Muscle of leg (tissue), 11 donors: ENCODE data around the gene RPS6KB2. TPM values are rescaled to one million over a fixed set of nuclear protein-coding genes. Genes with fewer than 3 reads are reported as not detected.

ENCODE experiments used
- DNase-seq: peaks from one replicate; pipeline ENCODE4 v3.0.0; 2013
- H3K27ac ChIP-seq: one replicate; pipeline ENCODE4 v1.5.1; 2013; ENCODE audit warnings: mild to moderate bottlenecking, low read length, control low read depth
- H3K27me3 ChIP-seq: one replicate; pipeline ENCODE4 v1.6.1; 2013; ENCODE audit warnings: low read length; ENCODE audit not compliant: control insufficient read depth, insufficient read depth
- H3K36me3 ChIP-seq: one replicate; pipeline ENCODE4 v1.6.1; 2013; ENCODE audit warnings: low read length; ENCODE audit not compliant: control insufficient read depth, insufficient read depth
- H3K4me1 ChIP-seq: one replicate; pipeline ENCODE4 v1.6.1; 2013; ENCODE audit warnings: low read length; ENCODE audit not compliant: control insufficient read depth, insufficient read depth
- H3K4me3 ChIP-seq: one replicate; pipeline ENCODE4 v1.5.1; 2013; ENCODE audit warnings: low read length, control low read depth
- H3K9me3 ChIP-seq: replicated peaks from 2 replicates; pipeline ENCODE4 v1.6.1; 2013; ENCODE audit warnings: low read depth, low read length; ENCODE audit not compliant: control insufficient read depth
- WGBS: methylation state at CpG from one replicate; pipeline ENCODE4 v1.1.5; 2013; ENCODE audit warnings: missing lambda C conversion rate; ENCODE audit not compliant: insufficient coverage; 5-methylcytosine and 5-hydroxymethylcytosine counted together
- polyA plus RNA-seq, 8 donors: library from polyadenylated mRNA; unstranded; fragments of 120-200 nt; gene quantifications; one replicate each; pipeline versions ENCODE4 v1.2.1 to v1.2.3, GENCODE V29; 2013; ENCODE audit warnings: inconsistent platforms in 1 of 8, low replicate concordance in 1 of 8; ENCODE audit not compliant: insufficient read length in 8 of 8, insufficient read depth in 1 of 8
- total RNA-seq: library from RNA; stranded (reverse); fragments of 120-200 nt; gene quantifications from one replicate; pipeline ENCODE4 v1.2.4, GENCODE V29; 2013

The RPS6KB2 gene
- total and polyA plus RNA-seq, 9 donors: 27.9 to 45.5 (median 37.7) TPM

DNA sequence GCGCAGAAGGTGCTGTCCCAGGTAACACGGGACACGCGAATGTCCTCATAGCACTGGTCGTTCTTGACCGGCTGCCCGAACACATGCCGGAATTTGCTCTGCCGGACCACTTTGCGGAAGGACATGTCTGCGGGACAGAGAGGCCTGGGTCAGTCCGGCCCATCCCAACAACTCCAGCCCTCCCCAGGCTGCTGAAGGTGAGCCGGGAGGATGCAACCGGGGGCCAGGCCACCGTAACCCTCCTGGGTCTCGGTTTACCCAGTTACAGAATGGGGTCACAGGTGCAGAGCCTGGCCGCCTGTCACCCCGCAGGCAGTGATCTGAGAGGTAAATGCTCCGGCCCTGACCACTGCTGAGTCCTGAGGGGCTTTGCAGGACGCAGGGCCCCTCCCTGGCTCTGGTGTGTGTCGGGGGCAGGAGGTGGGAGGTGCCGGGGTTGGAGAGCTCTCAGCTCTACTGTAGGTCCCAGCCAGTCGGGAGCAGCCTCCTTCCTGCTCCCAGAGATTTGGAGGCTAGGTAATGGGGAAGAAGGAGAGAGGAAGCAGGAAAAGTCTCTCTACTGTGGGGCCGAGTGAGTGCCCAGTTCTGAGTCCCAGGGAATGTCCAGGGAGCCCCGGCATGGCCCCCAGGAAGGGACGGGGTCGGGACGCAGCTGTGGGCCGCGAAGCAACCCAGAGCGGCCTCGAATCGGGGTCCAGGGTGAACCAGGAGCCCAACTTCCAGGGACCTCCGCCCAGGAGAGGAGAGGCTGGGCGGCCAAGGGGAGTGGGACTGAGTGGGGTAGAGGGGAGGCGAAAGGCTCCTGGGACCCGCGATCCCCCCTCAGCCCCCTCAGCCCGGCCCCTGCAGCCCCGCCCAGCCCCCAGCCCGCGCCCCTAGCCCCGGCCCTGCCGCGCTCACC lies 14.5 kb downstream of the RPS6KB2 start:
- Histone ChIP-seq H3K36me3 (peaks cover 35% of the 10 kb centered on the region), H3K4me3 (peak overlapping the region; percentile 74), H3K9me3 (no peaks in the 10 kb centered on the region), H3K4me1 (peaks cover 24% of the 10 kb centered on the region), H3K27me3 (no peaks in the 10 kb centered on the region), H3K27ac (peak overlapping the region; percentile 86)
- no peak for DNase-seq
- 30% methylated on average over 34 of the region's 45 CpGs for WGBS

DNA sequence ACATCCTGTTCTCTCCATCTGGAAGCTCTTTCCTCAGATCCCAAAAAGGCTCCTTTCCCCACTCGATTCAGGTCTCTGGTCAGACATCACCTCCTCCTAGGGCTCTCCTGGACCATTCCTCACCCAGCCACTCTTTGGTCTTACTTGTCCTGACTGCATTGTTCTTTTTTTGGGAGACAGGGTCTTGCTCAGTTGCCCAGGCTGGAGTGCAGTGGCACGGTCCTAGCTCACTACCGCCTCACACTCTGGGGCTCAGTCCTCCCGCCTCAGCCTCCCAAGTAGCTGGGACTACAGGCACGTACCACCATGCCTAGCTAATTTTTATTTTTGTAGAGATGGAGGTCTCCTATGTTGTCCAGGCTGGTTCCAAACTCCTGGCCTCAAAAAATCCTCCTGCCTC lies 17.2 kb downstream of the RPS6KB2 start:
- Histone ChIP-seq H3K9me3 (no peaks in the 10 kb centered on the region), H3K27ac (no peak overlapping the region), H3K36me3 (peaks cover 13% of the 10 kb centered on the region), H3K4me1 (peaks cover 13% of the 10 kb centered on the region), H3K27me3 (no peaks in the 10 kb centered on the region), H3K4me3 (no peak overlapping the region)
- DNase-seq: no peak
- WGBS: 90% methylated on average over 3 of the region's 5 CpGs

DNA sequence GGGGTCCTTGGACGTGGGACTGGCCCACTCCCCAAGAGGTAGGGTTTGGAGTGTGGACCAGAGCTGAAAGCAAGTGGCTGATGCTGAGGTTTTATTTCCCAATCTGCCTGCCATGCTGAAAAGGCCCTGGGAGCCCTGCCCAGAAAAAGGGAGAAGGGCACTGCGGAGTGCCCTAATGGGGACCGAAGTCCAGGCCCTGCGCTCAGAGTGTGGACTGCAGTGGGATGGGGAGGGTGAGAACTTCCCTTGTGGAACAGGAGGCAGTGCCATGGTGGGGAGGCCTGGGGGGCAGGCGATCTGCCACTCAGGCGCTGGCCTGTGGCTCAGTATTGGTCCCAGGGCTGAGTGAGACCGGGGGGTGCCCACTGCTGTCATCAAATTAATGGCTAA lies 19.9 kb downstream of the RPS6KB2 start:
- Histone ChIP-seq H3K36me3 (no peaks in the 10 kb centered on the region), H3K4me3 (no peak overlapping the region), H3K4me1 (peaks cover 12% of the 10 kb centered on the region), H3K9me3 (no peaks in the 10 kb centered on the region), H3K27me3 (no peaks in the 10 kb centered on the region), H3K27ac (no peak overlapping the region)
- DNase-seq: no peak
- WGBS: 90% methylated on average over 7 of the region's 7 CpGs

DNA sequence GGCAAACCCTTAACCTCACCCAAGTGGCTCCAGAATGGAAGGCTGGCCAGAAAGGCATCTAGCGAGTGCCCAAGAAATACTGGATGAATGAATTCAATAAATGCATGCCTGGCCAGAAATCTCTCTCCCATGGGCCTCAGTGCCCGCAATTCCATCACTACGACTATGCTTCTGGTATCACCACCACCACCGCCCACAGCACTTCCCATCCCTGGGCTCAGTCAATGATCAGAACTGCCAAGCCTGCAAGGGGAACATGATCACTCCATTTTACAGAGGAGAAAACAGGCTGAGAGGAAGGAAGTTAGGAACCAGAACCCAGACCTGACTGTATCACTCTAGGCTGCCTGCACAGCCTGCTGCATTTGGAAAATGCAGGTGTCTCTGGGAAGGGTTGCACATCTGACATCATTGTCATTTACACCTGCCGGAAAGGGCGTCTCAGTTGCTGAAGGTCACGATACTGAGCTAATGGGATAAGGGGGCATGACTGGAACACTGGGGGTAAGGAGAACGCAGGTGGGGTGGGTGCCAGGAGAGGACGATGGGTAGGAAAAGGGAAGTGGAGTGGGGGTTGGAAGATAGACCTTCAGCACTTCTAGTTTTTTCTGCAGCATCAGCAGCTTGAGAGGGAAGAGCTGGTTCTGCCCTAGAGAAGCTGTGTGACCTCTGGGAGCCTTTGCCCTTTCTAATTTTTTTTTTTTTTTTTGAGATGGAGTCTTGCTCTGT lies 21.0 kb downstream of the RPS6KB2 start:
- Histone ChIP-seq H3K4me1 (peaks cover 12% of the 10 kb centered on the region), H3K36me3 (no peaks in the 10 kb centered on the region), H3K27me3 (no peaks in the 10 kb centered on the region), H3K9me3 (no peaks in the 10 kb centered on the region), H3K27ac (no peak overlapping the region), H3K4me3 (no peak overlapping the region)
- no peak for DNase-seq
- 64% methylated on average over 5 of the region's 9 CpGs for WGBS

DNA sequence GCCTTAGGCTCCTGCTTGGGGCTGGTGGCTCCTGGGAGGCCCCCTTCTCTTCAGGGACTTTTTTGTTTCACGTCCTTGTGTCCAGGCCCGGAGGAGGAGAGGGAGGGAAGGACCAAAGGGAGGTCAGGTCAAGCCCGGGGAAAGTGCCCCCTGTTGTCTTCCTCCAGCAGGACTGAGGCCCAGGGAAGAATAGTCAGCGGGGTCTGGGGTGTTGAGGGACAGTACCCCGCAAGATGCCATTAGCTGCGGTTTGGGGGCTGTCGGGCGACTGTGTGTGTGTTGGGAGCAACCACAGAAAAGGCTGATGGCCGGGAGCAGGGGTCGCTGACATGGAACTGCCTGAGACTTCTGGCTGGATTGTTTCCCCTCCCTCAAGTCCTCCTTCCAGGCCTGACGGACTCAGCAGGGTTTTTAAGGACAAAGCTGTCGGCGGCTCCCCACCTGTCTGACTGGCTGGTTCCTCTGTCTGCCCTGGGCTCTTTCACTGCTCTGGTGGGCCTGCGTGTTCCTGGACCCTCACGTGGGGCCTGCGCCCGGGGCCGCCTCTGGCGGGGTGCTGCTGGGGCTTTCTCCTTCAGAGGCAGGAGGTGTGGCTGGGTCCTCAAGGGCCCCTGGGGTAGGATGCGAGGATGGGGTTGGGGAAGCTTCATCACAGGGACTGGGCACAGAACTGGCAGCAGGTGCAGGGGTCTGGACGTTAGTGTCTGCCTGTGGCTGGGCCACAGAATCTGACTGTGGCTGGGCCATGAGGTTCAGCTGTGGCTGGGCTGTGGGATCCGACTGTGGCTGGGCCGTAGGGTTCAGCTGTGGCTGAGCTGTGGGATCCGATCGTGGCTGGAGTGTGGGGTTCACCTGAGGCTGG lies 22.7 kb downstream of the RPS6KB2 start:
- H3K4me1 ChIP-seq: peaks cover 9% of the 10 kb centered on the region
- peaks cover 2% of the 10 kb centered on the region for H3K27me3 ChIP-seq
- WGBS: 82% methylated on average over 17 of the region's 25 CpGs
- H3K36me3 ChIP-seq: no peaks in the 10 kb centered on the region
- no peak for DNase-seq
- H3K4me3 ChIP-seq: no peak overlapping the region
- H3K9me3 ChIP-seq: no peaks in the 10 kb centered on the region
- no peak overlapping the region for H3K27ac ChIP-seq

DNA sequence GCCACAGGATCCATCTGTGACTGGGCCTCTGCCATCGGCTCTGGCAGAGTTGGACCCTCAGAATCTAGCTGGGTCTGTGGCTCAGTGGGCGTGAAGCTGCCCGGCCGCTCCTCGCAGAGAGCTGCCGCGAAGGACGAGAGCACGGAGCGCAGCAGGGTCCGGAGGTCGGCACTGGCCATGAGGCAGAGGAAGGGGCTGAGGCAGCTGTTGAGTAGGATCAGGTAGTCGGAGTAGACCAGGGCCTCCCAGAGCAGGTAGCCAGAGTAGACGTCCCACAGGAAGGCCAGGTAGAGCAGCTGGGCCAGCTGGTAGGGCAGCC lies 23.3 kb downstream of the RPS6KB2 start:
- Histone ChIP-seq H3K27me3 (peaks cover 4% of the 10 kb centered on the region), H3K4me1 (peaks cover 9% of the 10 kb centered on the region), H3K36me3 (no peaks in the 10 kb centered on the region), H3K9me3 (no peaks in the 10 kb centered on the region), H3K27ac (no peak overlapping the region), H3K4me3 (no peak overlapping the region)
- no peak for DNase-seq
- WGBS: 86% methylated on average over 14 of the region's 14 CpGs

DNA sequence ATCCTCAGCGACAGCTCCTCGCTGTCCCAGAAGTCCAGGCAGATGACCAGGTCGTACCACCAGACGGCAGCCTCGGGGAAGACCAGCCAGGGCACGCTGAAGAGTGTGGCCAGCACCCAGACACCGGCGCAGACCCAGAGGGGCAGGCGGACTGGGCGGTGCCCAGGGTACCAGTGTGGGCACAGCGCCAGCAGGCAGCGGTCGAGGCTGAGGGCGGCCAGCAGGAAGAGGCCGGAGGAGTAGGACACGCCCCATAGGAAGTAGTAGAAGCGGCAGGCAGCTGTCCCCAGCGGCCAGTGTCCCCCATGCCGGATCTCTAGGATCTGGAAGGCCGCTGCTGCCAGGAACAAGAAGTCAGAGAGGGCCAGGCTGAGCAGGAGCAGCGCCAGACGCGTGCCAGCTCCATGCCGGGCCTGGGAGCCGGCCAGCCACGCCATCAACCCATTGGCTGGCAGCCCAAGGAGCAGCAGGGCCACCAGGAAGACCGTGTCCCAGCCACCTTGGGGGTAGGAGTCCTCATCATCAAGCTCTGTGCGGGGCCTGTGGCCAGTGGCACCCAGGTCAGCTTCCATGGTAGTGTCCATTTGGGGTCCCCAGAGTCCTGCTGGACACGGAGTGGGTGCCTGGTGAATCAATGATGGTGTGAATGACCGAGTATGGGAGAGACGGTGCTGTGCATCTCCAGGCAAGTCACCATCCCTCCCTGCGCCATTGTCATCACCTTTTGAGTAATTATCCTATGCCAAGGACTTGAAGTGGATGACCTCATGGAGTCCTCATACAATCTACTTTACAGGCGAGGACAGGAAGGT lies 24.1 kb downstream of the RPS6KB2 start, which contains the start of gene GPR152:
TSS of gene GPR152 (minus strand) at position 589 of the 812 bp plus-strand sequence. CDS start at position 584, 5 bp downstream.
- Histone ChIP-seq H3K36me3 (no peaks in the 10 kb centered on the region), H3K27me3 (peaks cover 4% of the 10 kb centered on the region), H3K27ac (no peak within 1 kb of the TSS), H3K4me3 (no peak within 1 kb of the TSS), H3K9me3 (no peaks in the 10 kb centered on the region), H3K4me1 (peaks cover 9% of the 10 kb centered on the region)
- 76% methylated on average over 28 of the region's 33 CpGs for WGBS
- no peak for DNase-seq

DNA sequence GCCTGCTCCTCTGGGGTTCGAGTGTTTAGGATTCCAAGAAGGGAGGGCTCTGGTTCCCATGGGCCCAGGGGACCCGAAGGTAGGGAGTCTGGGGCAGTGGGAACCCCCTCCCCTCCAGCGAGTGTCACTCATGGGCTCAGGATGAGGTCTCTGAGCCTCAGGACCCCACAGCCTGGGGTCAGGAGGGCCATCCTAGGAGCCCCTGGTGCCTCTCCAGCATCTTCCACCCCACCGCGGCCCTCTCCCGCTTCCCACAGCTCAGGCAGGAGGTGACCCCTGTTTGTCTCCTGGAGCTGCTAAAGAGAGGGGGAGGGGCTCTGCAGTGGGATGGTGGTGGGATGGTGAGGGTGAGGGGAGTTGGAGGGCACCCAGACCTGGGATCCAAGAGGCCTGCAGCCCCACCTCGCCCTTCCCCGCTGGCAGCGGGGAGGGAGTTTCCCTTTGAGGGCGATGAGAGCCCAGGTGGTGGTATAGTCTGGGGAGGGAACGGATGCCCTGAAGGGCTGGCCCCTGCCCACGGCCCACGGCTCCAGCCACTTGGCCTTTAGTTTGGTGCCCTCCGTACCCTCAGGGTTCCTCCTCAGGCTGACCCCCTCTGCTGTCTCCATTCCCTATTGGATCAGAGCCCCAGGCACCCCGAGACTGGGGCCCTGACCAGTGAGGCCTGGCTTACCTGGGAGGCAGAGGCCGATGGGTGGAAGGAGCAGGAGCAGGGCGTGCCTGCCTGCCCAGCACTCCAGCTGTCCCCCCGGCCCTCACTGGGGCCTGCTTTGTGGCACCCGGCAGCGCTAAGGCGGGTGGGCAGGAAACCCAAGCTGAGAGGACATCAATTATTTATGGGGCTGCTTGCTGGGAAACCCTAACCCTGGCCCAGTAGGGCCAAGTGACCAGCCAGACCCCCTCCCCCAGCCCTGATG lies 25.8 kb downstream of the RPS6KB2 start:
- H3K36me3 ChIP-seq: no peaks in the 10 kb centered on the region
- WGBS: 82% methylated on average over 13 of the region's 21 CpGs
- peaks cover 4% of the 10 kb centered on the region for H3K27me3 ChIP-seq
- no peak for DNase-seq
- H3K27ac ChIP-seq: no peak overlapping the region
- H3K4me1 ChIP-seq: peaks cover 9% of the 10 kb centered on the region
- H3K4me3 ChIP-seq: no peak overlapping the region
- H3K9me3 ChIP-seq: no peaks in the 10 kb centered on the region

DNA sequence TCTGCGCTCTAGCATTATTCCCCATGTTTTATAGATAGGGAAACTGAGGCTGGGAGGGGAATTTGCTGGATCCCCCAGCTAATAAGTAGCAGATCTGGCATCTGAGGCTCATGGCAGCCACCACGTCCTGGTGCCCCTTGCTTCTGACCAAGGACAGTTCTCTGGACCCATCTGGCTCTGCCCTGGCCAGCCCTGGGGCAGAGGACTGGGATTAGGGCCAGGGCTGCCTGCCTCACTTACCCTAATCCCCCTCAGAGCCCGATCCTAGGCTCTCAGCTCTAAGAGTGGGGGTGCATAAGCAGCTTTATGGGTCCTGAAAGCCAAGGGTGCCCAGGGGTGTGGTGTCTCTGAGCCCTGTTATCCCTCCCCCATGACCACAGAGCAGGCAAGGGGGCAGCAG lies 26.8 kb downstream of the RPS6KB2 start, which contains the start of gene CABP4:
TSS of gene CABP4 (plus strand) at position 301 of the 400 bp plus-strand sequence. CDS start at position 371, 70 bp downstream.
- H3K4me3 ChIP-seq: no peak within 1 kb of the TSS
- no peaks in the 10 kb centered on the region for H3K36me3 ChIP-seq
- DNase-seq: no peak
- WGBS: no CpG with 5 or more reads among the region's 3 CpGs
- peaks cover 4% of the 10 kb centered on the region for H3K27me3 ChIP-seq
- H3K9me3 ChIP-seq: no peaks in the 10 kb centered on the region
- peaks cover 9% of the 10 kb centered on the region for H3K4me1 ChIP-seq
- H3K27ac ChIP-seq: no peak within 1 kb of the TSS
